SK-N-SH (cell line): ENCODE measurements around the gene CDK4.

Experiments used
- CTCF ChIP-seq: fragments of 200-600 bp; sonication (generic); IDR thresholded peaks from 2 replicates; pipeline ENCODE4 v1.6.1; 2017; ENCODE audit warnings: antibody characterized with exemption, mild to moderate bottlenecking, moderate library complexity
- MAX ChIP-seq: IDR thresholded peaks from 2 replicates; pipeline ENCODE4 v1.4.0; 2012; ENCODE audit warnings: low read depth
- MEF2A ChIP-seq: IDR thresholded peaks from 2 replicates; pipeline ENCODE4 v1.4.0; 2012; ENCODE audit warnings: low read depth, borderline replicate concordance
- NRF1 ChIP-seq: IDR thresholded peaks from 2 replicates; pipeline ENCODE4 v1.6.1; 2012; ENCODE audit warnings: low read depth, mild to moderate bottlenecking, low read length
- RAD21 ChIP-seq: IDR thresholded peaks from 2 replicates; pipeline ENCODE4 v1.6.1; 2012; ENCODE audit warnings: mild to moderate bottlenecking, low read length
- RFX5 ChIP-seq: IDR thresholded peaks from 2 replicates; pipeline ENCODE4 v1.6.1; 2012; ENCODE audit warnings: mild to moderate bottlenecking, improper control_type of control experiment, low read length
- TAF1 ChIP-seq: IDR thresholded peaks from 2 replicates; pipeline ENCODE4 v1.6.1; 2012; ENCODE audit warnings: low read depth, mild to moderate bottlenecking, low read length, moderate library complexity, borderline replicate concordance
- USF1 ChIP-seq: IDR thresholded peaks from 2 replicates; pipeline ENCODE4 v1.4.0; 2012; ENCODE audit warnings: low read depth, borderline replicate concordance
- TF ChIP-seq, protein P1 (sequence below): IDR thresholded peaks from 2 replicates; pipeline ENCODE4 v1.4.0; 2012; ENCODE audit warnings: low read depth, borderline replicate concordance

DNA sequence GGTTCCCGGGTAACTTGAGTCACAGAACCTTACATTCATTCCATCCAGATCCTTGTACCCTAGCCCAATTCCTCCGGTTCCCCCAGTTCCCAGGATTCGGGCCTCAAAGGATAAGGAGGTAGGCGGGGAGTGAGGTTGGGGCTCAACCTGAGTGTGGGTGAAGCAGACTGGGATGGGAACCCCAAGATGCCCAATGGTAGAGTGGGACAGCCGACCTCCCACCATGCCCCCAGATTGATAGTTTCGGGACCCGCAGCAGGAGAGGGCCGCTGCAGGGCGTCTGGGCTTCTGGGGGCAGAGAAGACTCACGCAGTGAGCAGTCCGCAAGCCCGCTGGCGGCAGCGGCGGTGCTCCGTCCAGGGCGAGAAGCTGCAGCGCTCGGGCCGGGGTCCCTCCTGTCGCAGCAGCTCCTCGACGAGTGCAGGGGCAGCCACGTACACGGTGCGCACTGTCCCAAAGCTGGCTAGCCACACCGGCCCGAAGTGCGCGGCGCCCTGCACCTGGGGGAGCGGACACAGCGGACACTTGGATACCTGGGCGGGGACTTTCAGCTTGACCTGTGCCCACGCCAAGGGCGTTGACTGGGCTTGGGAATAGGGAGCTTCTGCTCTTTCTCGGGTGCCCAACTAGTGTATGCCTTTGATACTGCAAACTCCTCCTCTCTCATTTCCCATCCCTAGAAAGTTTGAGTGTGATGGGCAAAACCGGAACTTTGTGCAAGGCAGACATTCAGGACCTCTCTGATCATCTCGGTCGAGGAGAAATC is 13.8 kb upstream of the CDK4 start:
- TF ChIP-seq RAD21, result no peak
- no peak for TF ChIP-seq NRF1
- TF ChIP-seq CTCF, result no peak
- no peak for TF ChIP-seq TAF1
- no peak for TF ChIP-seq USF1
- no peak for TF ChIP-seq MAX
- TF ChIP-seq, protein P1, sequence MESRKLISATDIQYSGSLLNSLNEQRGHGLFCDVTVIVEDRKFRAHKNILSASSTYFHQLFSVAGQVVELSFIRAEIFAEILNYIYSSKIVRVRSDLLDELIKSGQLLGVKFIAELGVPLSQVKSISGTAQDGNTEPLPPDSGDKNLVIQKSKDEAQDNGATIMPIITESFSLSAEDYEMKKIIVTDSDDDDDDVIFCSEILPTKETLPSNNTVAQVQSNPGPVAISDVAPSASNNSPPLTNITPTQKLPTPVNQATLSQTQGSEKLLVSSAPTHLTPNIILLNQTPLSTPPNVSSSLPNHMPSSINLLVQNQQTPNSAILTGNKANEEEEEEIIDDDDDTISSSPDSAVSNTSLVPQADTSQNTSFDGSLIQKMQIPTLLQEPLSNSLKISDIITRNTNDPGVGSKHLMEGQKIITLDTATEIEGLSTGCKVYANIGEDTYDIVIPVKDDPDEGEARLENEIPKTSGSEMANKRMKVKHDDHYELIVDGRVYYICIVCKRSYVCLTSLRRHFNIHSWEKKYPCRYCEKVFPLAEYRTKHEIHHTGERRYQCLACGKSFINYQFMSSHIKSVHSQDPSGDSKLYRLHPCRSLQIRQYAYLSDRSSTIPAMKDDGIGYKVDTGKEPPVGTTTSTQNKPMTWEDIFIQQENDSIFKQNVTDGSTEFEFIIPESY, result no peak
- no peak for TF ChIP-seq RFX5
- no peak for TF ChIP-seq MEF2A
